K562 (cell line): ENCODE measurements around the gene MKNK1. TPM values are rescaled to one million over a fixed set of nuclear protein-coding genes. Genes with fewer than 3 reads are reported as not detected.
A peak's percentile ranks its signal among the peaks of the same experiment; 100 is the strongest.

Experiments used
- CHCHD3 ChIP-seq: fragments of 250-450 bp; sonication (Bioruptor Pico); IDR thresholded peaks from 2 replicates; pipeline ENCODE4 v2.1.2; 2022; ENCODE audit warnings: mild to moderate bottlenecking
- CXXC5 ChIP-seq: fragments of 250-450 bp; sonication (Bioruptor Pico); IDR thresholded peaks from 2 replicates; pipeline ENCODE4 v1.8.0; 2022; ENCODE audit warnings: inconsistent platforms, mild to moderate bottlenecking, moderate library complexity
- DIDO1 ChIP-seq: fragments of 450-650 bp; IDR thresholded peaks from 2 replicates; pipeline ENCODE4 v1.6.1; 2016; ENCODE audit warnings: low read depth, missing biosample characterization, missing genetic modification characterization
- EGR1 ChIP-seq: fragments of 450-650 bp; conservative IDR thresholded peaks from 2 replicates; pipeline ENCODE4 v1.6.1; 2017; ENCODE audit warnings: mild to moderate bottlenecking
- EHMT2 ChIP-seq: fragments of 450-650 bp; IDR thresholded peaks from 2 replicates; pipeline ENCODE4 v1.6.1; 2018; ENCODE audit warnings: antibody characterized with exemption
- MCM3 ChIP-seq: fragments of 450-650 bp; IDR thresholded peaks from 2 replicates; pipeline ENCODE4 v1.6.1; 2016
- POLR2A ChIP-seq: fragments of 450-650 bp; conservative IDR thresholded peaks from 2 replicates; pipeline ENCODE4 v1.6.1; 2016
- RBM34 ChIP-seq: fragments of 200-400 bp; formaldehyde crosslinking; IDR thresholded peaks from 2 replicates; pipeline ENCODE4 v1.6.1; 2018; ENCODE audit warnings: low read length, borderline replicate concordance; ENCODE audit not compliant: insufficient read depth
- SMAD1 ChIP-seq: fragments of 150-350 bp; IDR thresholded peaks from 2 replicates; pipeline ENCODE4 v1.6.1; 2014; ENCODE audit warnings: low read length, low read depth; ENCODE audit not compliant: partially characterized antibody
- SNIP1 ChIP-seq: fragments of 450-650 bp; IDR thresholded peaks from 2 replicates; pipeline ENCODE4 v1.7.1; 2017; ENCODE audit warnings: low read depth, mild to moderate bottlenecking
- TAF9B ChIP-seq: fragments of 450-650 bp; IDR thresholded peaks from 2 replicates; pipeline ENCODE4 v1.6.1; 2018; ENCODE audit warnings: mild to moderate bottlenecking; ENCODE audit not compliant: partially characterized antibody
- ZFP30 ChIP-seq: fragments of 250-450 bp; sonication (Bioruptor Pico); IDR thresholded peaks from 2 replicates; pipeline ENCODE4 v1.8.0; 2022; ENCODE audit warnings: moderate library complexity, mild to moderate bottlenecking, inconsistent platforms, borderline replicate concordance
- ZNF12 ChIP-seq: sonication (generic); formaldehyde crosslinking; IDR thresholded peaks from 2 replicates; pipeline ENCODE4 v1.4.0; 2020; ENCODE audit warnings: mild to moderate bottlenecking, missing genetic modification reagents
- ZNF239 ChIP-seq: fragments of 250-450 bp; sonication (Bioruptor Pico); IDR thresholded peaks from 2 replicates; pipeline ENCODE4 v1.4.0; 2020; ENCODE audit warnings: mild to moderate bottlenecking
- ZNF324 ChIP-seq: fragments of 250-450 bp; sonication (Bioruptor Pico); IDR thresholded peaks from 2 replicates; pipeline ENCODE4 v1.4.0; 2020; ENCODE audit warnings: mild to moderate bottlenecking
- ZNF561 ChIP-seq: fragments of 450-650 bp; formaldehyde crosslinking; conservative IDR thresholded peaks from 2 replicates; pipeline ENCODE4 v1.4.0; 2020; ENCODE audit warnings: mild to moderate bottlenecking, moderate library complexity
- polyA plus RNA-seq, 8 experiments: library from polyadenylated mRNA; depleted of rRNA in 4 of 8; stranded (reverse) in 5 of 8; unstranded in 3 of 8; fragments of >200 nt; fragmentation: Nextera tagmentation in 2 of 8; fragmentation: Illumina TruSeq in 1 of 8; extraction: Ambion mirVana in 2 of 8; extraction: Trizol in 1 of 8; gene quantifications; 2 replicates each; pipeline versions ENCODE4 v1.2.1 to v1.2.3, GENCODE V29; 2011 to 2014; ENCODE audit warnings: inconsistent platforms in 1 of 8, missing spikeins in 1 of 8
- total RNA-seq, 7 experiments: library from RNA; depleted of rRNA in 6 of 7; stranded (reverse); fragments of >200 nt in 6 of 7; fragmentation: Illumina TruSeq in 2 of 7; extraction: Trizol in 2 of 7; gene quantifications; 2 replicates each; pipeline versions ENCODE4 v1.2.1 to v1.2.3, GENCODE V29; 2011 to 2021; ENCODE audit warnings: low replicate concordance in 1 of 7
- TF ChIP-seq, protein P1 (sequence below): sonication (generic); formaldehyde crosslinking; IDR thresholded peaks from 2 replicates; pipeline ENCODE4 v1.8.0; 2022; ENCODE audit warnings: missing genetic modification reagents, mild to moderate bottlenecking, borderline replicate concordance
- TF ChIP-seq, protein P2 (sequence below): fragments of 450-650 bp; IDR thresholded peaks from 2 replicates; pipeline ENCODE4 v1.6.1; 2017; ENCODE audit warnings: mild to moderate bottlenecking, moderate library complexity
- TF ChIP-seq, protein P3 (sequence below), 2 experiments: fragments of 450-650 bp in 1 of 2; sonication (generic) in 1 of 2; formaldehyde crosslinking in 1 of 2; IDR thresholded peaks in 1 of 2; conservative IDR thresholded peaks in 1 of 2; 2 replicates each; pipeline versions ENCODE4 v1.6.1 to v1.8.1; 2016 to 2023; ENCODE audit warnings: mild to moderate bottlenecking in 2 of 2, moderate library complexity in 2 of 2, inconsistent platforms in 1 of 2, missing genetic modification reagents in 1 of 2
- TF ChIP-seq, protein P4 (sequence below): fragments of 450-650 bp; IDR thresholded peaks from 2 replicates; pipeline ENCODE4 v1.6.1; 2016; ENCODE audit warnings: borderline replicate concordance

The MKNK1 gene
- total and polyA plus RNA-seq, 9 of the 15 experiments (the other 6 are each of a cell fraction or from before 2014, with no cell fraction given) = 27.7 to 51.3 (median 43.7) TPM

DNA sequence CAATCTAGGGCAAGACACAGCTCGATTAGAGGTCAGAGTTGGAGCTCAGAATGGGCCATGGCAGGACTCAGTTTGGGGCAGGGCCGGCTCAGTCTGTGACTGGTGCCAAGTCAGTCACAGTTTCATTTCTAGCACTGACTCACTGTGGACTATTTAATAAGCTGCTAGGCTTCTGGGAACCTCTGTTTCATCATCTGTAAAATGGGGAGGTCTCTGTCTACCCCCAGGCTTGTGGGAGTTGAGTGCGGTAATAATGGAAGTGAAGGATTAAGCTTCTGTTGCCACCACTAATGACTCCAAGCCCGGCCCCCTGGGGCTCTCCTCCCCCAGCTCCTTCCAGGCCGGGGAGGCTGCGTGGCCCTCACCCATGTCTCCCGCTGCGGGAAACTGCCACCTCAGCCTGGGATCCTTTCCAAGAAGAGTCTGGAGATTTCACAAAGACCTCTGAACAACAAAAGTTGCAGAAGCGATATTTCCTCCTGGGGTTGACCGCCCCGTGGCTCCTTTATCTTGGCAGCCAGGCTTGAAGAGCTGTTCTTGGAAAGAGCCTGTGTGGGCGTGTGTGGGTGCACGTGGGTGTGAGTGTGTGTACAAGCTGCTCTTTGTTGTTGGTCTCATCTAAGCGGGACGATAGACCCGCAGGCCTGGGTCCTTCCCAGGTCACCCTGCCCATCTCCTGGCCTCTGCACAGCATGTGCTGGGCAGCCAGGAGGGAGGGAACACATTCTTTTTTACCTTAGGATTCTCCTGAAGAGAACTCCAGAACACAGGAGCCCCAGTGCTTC, 81.7 kb downstream of the MKNK1 start (continued):
- no peak for TF ChIP-seq ZNF324
- no peak for TF ChIP-seq ZNF561
- peak; percentile 93 for TF ChIP-seq CXXC5 (CRISPR knock-in tag)
- TF ChIP-seq SNIP1 = no peak
- TF ChIP-seq SMAD1 = peak; percentile 87
- no peak for TF ChIP-seq ZFP30 (CRISPR knock-in tag)
- TF ChIP-seq, protein P1, sequence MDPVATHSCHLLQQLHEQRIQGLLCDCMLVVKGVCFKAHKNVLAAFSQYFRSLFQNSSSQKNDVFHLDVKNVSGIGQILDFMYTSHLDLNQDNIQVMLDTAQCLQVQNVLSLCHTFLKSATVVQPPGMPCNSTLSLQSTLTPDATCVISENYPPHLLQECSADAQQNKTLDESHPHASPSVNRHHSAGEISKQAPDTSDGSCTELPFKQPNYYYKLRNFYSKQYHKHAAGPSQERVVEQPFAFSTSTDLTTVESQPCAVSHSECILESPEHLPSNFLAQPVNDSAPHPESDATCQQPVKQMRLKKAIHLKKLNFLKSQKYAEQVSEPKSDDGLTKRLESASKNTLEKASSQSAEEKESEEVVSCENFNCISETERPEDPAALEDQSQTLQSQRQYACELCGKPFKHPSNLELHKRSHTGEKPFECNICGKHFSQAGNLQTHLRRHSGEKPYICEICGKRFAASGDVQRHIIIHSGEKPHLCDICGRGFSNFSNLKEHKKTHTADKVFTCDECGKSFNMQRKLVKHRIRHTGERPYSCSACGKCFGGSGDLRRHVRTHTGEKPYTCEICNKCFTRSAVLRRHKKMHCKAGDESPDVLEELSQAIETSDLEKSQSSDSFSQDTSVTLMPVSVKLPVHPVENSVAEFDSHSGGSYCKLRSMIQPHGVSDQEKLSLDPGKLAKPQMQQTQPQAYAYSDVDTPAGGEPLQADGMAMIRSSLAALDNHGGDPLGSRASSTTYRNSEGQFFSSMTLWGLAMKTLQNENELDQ (CRISPR knock-in tag) = no peak
- TF ChIP-seq EHMT2 = peak; percentile 50; the same call in 1 of the 2 replicates
- TF ChIP-seq, protein P2, sequence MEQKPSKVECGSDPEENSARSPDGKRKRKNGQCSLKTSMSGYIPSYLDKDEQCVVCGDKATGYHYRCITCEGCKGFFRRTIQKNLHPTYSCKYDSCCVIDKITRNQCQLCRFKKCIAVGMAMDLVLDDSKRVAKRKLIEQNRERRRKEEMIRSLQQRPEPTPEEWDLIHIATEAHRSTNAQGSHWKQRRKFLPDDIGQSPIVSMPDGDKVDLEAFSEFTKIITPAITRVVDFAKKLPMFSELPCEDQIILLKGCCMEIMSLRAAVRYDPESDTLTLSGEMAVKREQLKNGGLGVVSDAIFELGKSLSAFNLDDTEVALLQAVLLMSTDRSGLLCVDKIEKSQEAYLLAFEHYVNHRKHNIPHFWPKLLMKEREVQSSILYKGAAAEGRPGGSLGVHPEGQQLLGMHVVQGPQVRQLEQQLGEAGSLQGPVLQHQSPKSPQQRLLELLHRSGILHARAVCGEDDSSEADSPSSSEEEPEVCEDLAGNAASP = no peak
- TF ChIP-seq ZNF12 (CRISPR knock-in tag) = no peak
- no peak for TF ChIP-seq TAF9B
- TF ChIP-seq EGR1 = peak; percentile 100
- no peak for TF ChIP-seq DIDO1 (tag)
- no peak for TF ChIP-seq ZNF239
- TF ChIP-seq, protein P3, sequence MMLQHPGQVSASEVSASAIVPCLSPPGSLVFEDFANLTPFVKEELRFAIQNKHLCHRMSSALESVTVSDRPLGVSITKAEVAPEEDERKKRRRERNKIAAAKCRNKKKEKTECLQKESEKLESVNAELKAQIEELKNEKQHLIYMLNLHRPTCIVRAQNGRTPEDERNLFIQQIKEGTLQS (IDR thresholded peaks at IDR 0.05) = peak; percentile 86
- TF ChIP-seq, protein P3 (CRISPR knock-in tag; conservative IDR thresholded peaks at IDR 0.05) = no peak; the same call in none of the 2 replicates
- TF ChIP-seq MCM3 = no peak
- no peak for TF ChIP-seq RBM34
- TF ChIP-seq, protein P4, sequence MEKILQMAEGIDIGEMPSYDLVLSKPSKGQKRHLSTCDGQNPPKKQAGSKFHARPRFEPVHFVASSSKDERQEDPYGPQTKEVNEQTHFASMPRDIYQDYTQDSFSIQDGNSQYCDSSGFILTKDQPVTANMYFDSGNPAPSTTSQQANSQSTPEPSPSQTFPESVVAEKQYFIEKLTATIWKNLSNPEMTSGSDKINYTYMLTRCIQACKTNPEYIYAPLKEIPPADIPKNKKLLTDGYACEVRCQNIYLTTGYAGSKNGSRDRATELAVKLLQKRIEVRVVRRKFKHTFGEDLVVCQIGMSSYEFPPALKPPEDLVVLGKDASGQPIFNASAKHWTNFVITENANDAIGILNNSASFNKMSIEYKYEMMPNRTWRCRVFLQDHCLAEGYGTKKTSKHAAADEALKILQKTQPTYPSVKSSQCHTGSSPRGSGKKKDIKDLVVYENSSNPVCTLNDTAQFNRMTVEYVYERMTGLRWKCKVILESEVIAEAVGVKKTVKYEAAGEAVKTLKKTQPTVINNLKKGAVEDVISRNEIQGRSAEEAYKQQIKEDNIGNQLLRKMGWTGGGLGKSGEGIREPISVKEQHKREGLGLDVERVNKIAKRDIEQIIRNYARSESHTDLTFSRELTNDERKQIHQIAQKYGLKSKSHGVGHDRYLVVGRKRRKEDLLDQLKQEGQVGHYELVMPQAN = peak; percentile 86; the same call in 1 of the 2 replicates
- 0 out of 2 replicates have a peak, but pooled peaks have one; percentile 26 for TF ChIP-seq POLR2A
- TF ChIP-seq CHCHD3 (CRISPR knock-in tag) = 0 out of 2 replicates have a peak, but pooled peaks have one; percentile 21
